Measurements from ENCODE around the gene C16orf87. TPM values are rescaled to one million over a fixed set of nuclear protein-coding genes. Genes with fewer than 3 reads are reported as not detected.
A peak's percentile ranks its signal among the peaks of the same experiment; 100 is the strongest.

Gene C16orf87
- total RNA-seq, 2 donors from 2014 or later, result 8.1 to 24.4 TPM

DNA sequence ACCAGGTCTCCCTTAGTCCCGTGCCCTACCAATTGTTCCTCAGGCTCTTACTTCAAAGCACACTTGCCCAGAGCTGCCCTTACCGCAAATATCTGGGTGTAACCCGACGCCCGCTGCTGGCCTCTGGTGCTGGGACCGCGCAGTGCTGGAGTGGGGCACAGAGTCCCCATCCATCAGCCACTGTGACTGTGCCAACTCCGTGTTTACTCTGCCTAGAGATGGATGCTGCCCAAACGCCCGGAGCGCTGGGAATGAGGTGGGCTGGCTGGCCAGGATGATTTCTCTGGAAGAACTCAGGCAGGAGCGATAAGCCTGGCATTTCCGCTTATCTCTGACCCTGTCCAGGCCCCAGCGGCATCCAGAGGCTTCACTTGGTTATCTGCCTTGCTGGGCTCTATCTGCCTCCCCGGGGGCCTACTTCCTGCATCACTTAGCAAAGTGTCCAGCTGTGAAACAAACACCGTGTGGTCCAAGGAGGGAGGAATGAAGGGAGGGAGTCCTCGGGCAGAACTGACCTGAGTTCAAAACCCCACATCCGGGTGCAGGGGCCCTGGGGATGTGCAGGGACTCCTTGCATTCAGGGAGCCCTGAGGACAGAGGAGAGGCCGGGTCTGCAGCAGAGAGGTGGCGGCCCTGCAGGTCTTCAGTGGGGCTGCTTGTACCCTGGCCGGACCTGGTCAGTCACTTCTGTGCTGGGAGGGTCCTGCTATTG is 73.5 kb downstream of the C16orf87 start:
- H3K27me3 ChIP-seq (replicated peaks; ENCODE audit: insufficient read depth), result no peaks in the 10 kb centered on the region
- intact Hi-C loops (cut with DNase I), result no loop called here
- WGBS, result 24% methylated on average over 21 of the region's 21 CpGs

DNA sequence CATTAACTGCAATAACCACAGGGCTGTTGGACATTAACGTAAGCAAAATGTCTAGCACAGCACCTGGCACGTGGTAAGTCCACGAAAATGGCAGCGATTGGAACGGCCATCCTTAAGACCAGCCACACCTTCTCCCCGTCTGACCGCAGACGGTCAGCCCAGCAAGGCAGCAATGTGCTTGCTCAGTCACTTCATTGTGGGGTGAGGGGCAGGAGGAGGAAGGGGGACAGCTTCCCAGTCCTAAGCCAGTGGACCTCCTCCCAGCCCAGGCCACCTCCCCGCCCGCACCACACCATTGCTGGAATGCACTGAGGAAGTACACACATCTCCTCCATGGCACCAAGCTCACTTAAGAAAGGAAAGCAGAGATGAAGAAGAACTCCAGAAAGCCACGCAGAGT is 74.2 kb downstream of the C16orf87 start:
- H3K4me3 ChIP-seq, result no peak overlapping the region
- no peaks in the 10 kb centered on the region for H3K27me3 ChIP-seq (replicated peaks; ENCODE audit: insufficient read depth)
- H3K27ac ChIP-seq, result no peak overlapping the region
- H3K9me3 ChIP-seq, result no peaks in the 10 kb centered on the region
- TF ChIP-seq POLR2AphosphoS5 (IDR thresholded peaks at IDR 0.05) (no peak), POLR2A (IDR thresholded peaks at IDR 0.05) (no peak)
- TF ChIP-seq, protein P1, sequence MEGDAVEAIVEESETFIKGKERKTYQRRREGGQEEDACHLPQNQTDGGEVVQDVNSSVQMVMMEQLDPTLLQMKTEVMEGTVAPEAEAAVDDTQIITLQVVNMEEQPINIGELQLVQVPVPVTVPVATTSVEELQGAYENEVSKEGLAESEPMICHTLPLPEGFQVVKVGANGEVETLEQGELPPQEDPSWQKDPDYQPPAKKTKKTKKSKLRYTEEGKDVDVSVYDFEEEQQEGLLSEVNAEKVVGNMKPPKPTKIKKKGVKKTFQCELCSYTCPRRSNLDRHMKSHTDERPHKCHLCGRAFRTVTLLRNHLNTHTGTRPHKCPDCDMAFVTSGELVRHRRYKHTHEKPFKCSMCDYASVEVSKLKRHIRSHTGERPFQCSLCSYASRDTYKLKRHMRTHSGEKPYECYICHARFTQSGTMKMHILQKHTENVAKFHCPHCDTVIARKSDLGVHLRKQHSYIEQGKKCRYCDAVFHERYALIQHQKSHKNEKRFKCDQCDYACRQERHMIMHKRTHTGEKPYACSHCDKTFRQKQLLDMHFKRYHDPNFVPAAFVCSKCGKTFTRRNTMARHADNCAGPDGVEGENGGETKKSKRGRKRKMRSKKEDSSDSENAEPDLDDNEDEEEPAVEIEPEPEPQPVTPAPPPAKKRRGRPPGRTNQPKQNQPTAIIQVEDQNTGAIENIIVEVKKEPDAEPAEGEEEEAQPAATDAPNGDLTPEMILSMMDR (IDR thresholded peaks at IDR 0.05), result no peak
- no peaks in the 10 kb centered on the region for H3K36me3 ChIP-seq
- 87% methylated on average over 11 of the region's 11 CpGs for WGBS
- no peaks in the 10 kb centered on the region for H3K4me1 ChIP-seq (replicated peaks)
- intact Hi-C loops (cut with DNase I), result no loop called here
- no peak for DNase-seq (ENCODE audit: low spot score)

More for the DNA sequence above, 73.5 kb downstream of the C16orf87 start:
- no peak overlapping the region for H3K4me3 ChIP-seq
- H3K4me1 ChIP-seq (replicated peaks), result no peaks in the 10 kb centered on the region
- H3K27ac ChIP-seq, result no peak overlapping the region
- H3K9me3 ChIP-seq, result no peaks in the 10 kb centered on the region
- TF ChIP-seq POLR2AphosphoS5 (IDR thresholded peaks at IDR 0.05) (no peak), POLR2A (IDR thresholded peaks at IDR 0.05) (no peak)
- TF ChIP-seq, protein P1 (IDR thresholded peaks at IDR 0.05), result no peak
- peak; percentile 28 for DNase-seq (ENCODE audit: low spot score)
- H3K36me3 ChIP-seq, result no peaks in the 10 kb centered on the region

DNA sequence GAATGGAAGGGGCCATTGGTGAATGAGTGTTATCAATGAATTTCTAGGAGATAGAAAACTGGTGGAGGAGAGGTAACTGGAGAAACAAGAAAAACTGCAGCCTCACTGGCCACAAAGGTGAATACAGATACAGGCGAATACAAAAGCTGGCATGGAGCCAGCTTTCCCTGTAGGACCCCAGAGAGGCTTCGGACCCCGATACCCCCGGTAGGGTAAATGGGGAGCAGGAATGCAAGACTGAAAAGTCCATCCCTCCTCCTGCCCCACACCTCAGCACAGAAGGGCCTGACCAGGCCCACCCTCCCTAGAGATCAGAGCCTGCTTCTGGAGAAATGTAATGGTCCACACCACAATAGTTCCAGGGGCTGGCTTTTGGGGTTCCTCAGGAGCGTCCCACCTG is 78.0 kb downstream of the C16orf87 start:
- no peaks in the 10 kb centered on the region for H3K9me3 ChIP-seq
- H3K4me1 ChIP-seq (replicated peaks), result no peaks in the 10 kb centered on the region
- H3K36me3 ChIP-seq, result no peaks in the 10 kb centered on the region
- H3K27ac ChIP-seq, result no peak overlapping the region
- no peak overlapping the region for H3K4me3 ChIP-seq
- TF ChIP-seq POLR2AphosphoS5 (IDR thresholded peaks at IDR 0.05) (no peak), POLR2A (IDR thresholded peaks at IDR 0.05) (no peak)
- TF ChIP-seq, protein P1 (IDR thresholded peaks at IDR 0.05), result no peak
- 58% methylated on average over 5 of the region's 5 CpGs for whole genome bisulfite sequencing
- no peaks in the 10 kb centered on the region for H3K27me3 ChIP-seq (replicated peaks; ENCODE audit: insufficient read depth)
- intact Hi-C loops (cut with DNase I), result no loop called here
- DNase-seq (ENCODE audit: low spot score), result no peak

DNA sequence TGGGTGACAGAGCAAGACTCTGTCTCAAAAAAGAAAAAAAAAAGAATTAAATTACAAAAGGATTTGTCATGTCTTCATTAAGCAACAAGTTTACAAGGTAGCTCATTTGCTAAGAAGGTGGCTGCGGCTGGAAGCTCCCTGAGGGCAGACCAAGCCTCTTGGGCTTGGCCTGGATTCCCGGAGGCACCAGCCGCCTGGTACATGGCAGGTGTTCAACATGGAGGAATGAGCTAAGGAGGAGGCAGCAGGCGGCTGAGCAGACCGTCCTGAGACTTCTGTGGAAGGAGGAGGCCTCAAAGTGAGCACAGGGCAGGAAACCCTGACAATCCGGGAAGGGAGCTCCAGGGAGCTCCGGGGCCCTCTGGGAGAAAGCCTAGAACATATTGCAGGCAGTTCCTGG is 79.6 kb downstream of the C16orf87 start:
- Histone ChIP-seq H3K4me1 (replicated peaks) (no peaks in the 10 kb centered on the region), H3K36me3 (no peaks in the 10 kb centered on the region), H3K9me3 (no peaks in the 10 kb centered on the region), H3K27ac (no peak overlapping the region), H3K4me3 (no peak overlapping the region), H3K27me3 (replicated peaks; ENCODE audit: insufficient read depth) (no peaks in the 10 kb centered on the region)
- 76% methylated on average over 7 of the region's 7 CpGs for WGBS
- DNase-seq (ENCODE audit: low spot score), result no peak
- TF ChIP-seq, protein P1 (IDR thresholded peaks at IDR 0.05), result no peak
- TF ChIP-seq POLR2AphosphoS5 (IDR thresholded peaks at IDR 0.05) (no peak), POLR2A (IDR thresholded peaks at IDR 0.05) (no peak)
- intact Hi-C loops (cut with DNase I), result no loop called here
